CD4-positive, alpha-beta T cell (primary cell): ENCODE measurements around the gene RAPGEF4. TPM values are rescaled to one million over a fixed set of nuclear protein-coding genes. Genes with fewer than 3 reads are reported as not detected.

Experiments used
- ATAC-seq: fragments of 200-7000 bp; cut with Tn5 transposase; one replicate; pipeline ENCODE4 v1.10.0; 2022; ENCODE audit warnings: mild to moderate bottlenecking; ENCODE audit not compliant: poor library complexity
- CTCF ChIA-PET: fragments of 350-600 bp; sonication (Branson Sonifier 250); formaldehyde crosslinking; loops from one replicate; lab custom pipeline; 2021; ENCODE audit warnings: antibody characterized with exemption, inconsistent platforms; lab: Charles Lee
- POLR2A ChIA-PET: fragments of 350-600 bp; sonication (Branson Sonifier 250); formaldehyde crosslinking; loops from one replicate; lab custom pipeline; 2021; ENCODE audit warnings: antibody characterized with exemption, inconsistent platforms; lab: Charles Lee
- DNase-seq, 14 experiments: peaks; one replicate each; pipeline ENCODE4 v3.0.0-alpha.2; 2013 to 2020; ENCODE audit warnings: mixed read lengths in 2 of 14
- H3K27ac ChIP-seq, 2 donors: one replicate each; pipeline versions ENCODE4 v1.5.1 to v1.7.0; 2013; ENCODE audit warnings: low read length in 2 of 2, low read depth in 1 of 2, mild to moderate bottlenecking in 1 of 2
- H3K27me3 ChIP-seq, 2 experiments: 1 replicate in 1 of 2; 2 replicates in 1 of 2; pipeline versions ENCODE4 v1.6.1 to v1.7.0; 2013; ENCODE audit warnings: low read length in 2 of 2, control low read depth in 1 of 2, mild to moderate bottlenecking in 1 of 2, moderate library complexity in 1 of 2; ENCODE audit not compliant: insufficient read depth in 2 of 2, control insufficient read depth in 1 of 2
- H3K36me3 ChIP-seq: one replicate; pipeline ENCODE4 v1.6.1; 2013; ENCODE audit warnings: low read length, control low read depth; ENCODE audit not compliant: insufficient read depth
- H3K4me1 ChIP-seq: one replicate; pipeline ENCODE4 v1.6.1; 2013; ENCODE audit warnings: low read length, control low read depth; ENCODE audit not compliant: insufficient read depth
- H3K4me3 ChIP-seq: one replicate; pipeline ENCODE4 v1.5.1; 2013; ENCODE audit warnings: mild to moderate bottlenecking, low read length, moderate library complexity
- H3K9me3 ChIP-seq, 2 experiments: 1 replicate in 1 of 2; 2 replicates in 1 of 2; pipeline versions ENCODE4 v1.6.1 to v1.7.0; 2013; ENCODE audit warnings: low read length in 2 of 2, mild to moderate bottlenecking in 2 of 2, control low read depth in 1 of 2, moderate library complexity in 1 of 2; ENCODE audit not compliant: control insufficient read depth in 1 of 2, insufficient read depth in 1 of 2
- H3K27ac Mint-ChIP-seq: one replicate; pipeline ENCODE4 v1.8.0; 2020; ENCODE audit warnings: mixed read lengths
- H3K27me3 Mint-ChIP-seq: one replicate; pipeline ENCODE4 v1.8.0; 2021; ENCODE audit warnings: mixed read lengths
- H3K36me3 Mint-ChIP-seq: one replicate; pipeline ENCODE4 v1.8.0; 2021; ENCODE audit warnings: low read depth, mixed read lengths
- H3K4me1 Mint-ChIP-seq: one replicate; pipeline ENCODE4 v1.8.0; 2021; ENCODE audit warnings: low read depth, mixed read lengths
- H3K4me3 Mint-ChIP-seq: one replicate; pipeline ENCODE4 v1.8.0; 2020; ENCODE audit warnings: mild to moderate bottlenecking, mixed read lengths
- H3K9me3 Mint-ChIP-seq: one replicate; pipeline ENCODE4 v1.8.0; 2020; ENCODE audit warnings: mixed read lengths
- intact Hi-C, 2 experiments: fragments of 100-400 bp; cut with DNase I in 1 of 2; cut with micrococcal nuclease in 1 of 2; formaldehyde crosslinking; loops; one replicate each; pipeline versions ENCODE4 v1.15.1 to v1.9.0; 2023 to 2025; cut with DNase I, micrococcal nuclease
- total RNA-seq, 174 experiments: library from RNA in 2 of 174; stranded (reverse) in 2 of 174; gene quantifications; one replicate each; pipeline ENCODE4 v1.2.3 and lab custom pipeline; 2021 to 2026
- TF ChIP-seq, protein P1 (sequence below): fragments of 200-600 bp; IDR thresholded peaks from one replicate; pipeline ENCODE4 v1.8.0; 2022; ENCODE audit warnings: antibody characterized with exemption, mild to moderate bottlenecking

Gene RAPGEF4
- total RNA-seq, 2 experiments from 2014 or later = 0.69 to 0.73 TPM

DNA sequence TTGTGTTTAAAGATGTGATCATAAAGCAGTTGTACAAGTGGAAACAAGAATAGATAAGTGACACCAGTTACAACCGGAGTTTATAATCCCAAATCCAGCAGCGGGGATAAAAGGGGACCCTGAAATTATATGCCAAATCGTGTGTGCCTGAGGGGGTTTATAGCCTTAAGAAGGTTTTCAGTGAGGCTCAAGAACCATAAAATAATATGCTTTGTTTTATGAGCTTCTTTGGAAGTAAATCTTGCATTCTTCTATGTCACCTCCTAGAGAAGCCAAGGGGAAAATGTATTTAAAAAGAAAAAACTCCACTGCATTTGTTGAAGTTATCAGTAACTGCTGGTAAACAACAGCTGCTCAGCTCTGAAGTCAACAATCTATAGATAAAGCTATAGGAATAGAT lies 314.2 kb downstream of the RAPGEF4 start:
- intact Hi-C loops = no loop called here
- ATAC-seq = no peak
- H3K36me3 ChIP-seq = no peaks in the 10 kb centered on the region
- CTCF ChIA-PET = no interaction called here
- Mint-ChIP-seq H3K4me3 (no peak overlapping the region), H3K27me3 (peaks cover 6% of the 10 kb centered on the region), H3K27ac (no peak overlapping the region), H3K36me3 (no peaks in the 10 kb centered on the region), H3K9me3 (no peaks in the 10 kb centered on the region), H3K4me1 (no peaks in the 10 kb centered on the region)
- H3K27ac ChIP-seq = no peak overlapping the region
- H3K9me3 ChIP-seq = no peaks in the 10 kb centered on the region
- DNase-seq = no peak
- TF ChIP-seq, protein P1, sequence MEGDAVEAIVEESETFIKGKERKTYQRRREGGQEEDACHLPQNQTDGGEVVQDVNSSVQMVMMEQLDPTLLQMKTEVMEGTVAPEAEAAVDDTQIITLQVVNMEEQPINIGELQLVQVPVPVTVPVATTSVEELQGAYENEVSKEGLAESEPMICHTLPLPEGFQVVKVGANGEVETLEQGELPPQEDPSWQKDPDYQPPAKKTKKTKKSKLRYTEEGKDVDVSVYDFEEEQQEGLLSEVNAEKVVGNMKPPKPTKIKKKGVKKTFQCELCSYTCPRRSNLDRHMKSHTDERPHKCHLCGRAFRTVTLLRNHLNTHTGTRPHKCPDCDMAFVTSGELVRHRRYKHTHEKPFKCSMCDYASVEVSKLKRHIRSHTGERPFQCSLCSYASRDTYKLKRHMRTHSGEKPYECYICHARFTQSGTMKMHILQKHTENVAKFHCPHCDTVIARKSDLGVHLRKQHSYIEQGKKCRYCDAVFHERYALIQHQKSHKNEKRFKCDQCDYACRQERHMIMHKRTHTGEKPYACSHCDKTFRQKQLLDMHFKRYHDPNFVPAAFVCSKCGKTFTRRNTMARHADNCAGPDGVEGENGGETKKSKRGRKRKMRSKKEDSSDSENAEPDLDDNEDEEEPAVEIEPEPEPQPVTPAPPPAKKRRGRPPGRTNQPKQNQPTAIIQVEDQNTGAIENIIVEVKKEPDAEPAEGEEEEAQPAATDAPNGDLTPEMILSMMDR = no peak
- H3K27me3 ChIP-seq = no peaks in the 10 kb centered on the region
- no peak overlapping the region for H3K4me3 ChIP-seq
- POLR2A ChIA-PET = no interaction called here
- H3K4me1 ChIP-seq = no peaks in the 10 kb centered on the region

DNA sequence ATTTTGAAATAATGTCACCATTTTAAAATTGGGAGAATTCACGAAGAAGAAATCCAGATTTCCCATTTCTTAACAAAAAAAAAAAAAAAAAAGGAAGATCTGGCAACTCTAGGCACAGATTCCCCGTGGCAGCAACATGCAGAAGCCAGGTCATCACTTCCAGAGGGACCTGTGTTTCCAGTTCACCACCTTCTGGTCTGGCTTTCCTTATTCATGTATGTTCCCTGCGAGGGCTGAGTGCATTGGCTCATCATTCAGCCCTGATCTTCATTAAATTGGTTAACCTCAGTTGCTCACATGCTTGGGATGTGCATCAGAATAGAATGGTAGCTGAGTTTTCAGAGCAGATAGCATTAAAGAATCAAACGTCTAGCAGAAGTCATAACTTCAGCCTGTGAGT lies 315.0 kb downstream of the RAPGEF4 start:
- no peak overlapping the region for H3K27ac Mint-ChIP-seq
- H3K36me3 ChIP-seq = no peaks in the 10 kb centered on the region
- intact Hi-C loops = no loop called here
- H3K4me1 ChIP-seq = no peaks in the 10 kb centered on the region
- H3K4me1 Mint-ChIP-seq = no peaks in the 10 kb centered on the region
- ATAC-seq (no peak), DNase-seq (no peak)
- H3K27me3 ChIP-seq = no peaks in the 10 kb centered on the region
- POLR2A ChIA-PET = no interaction called here
- CTCF ChIA-PET = no interaction called here
- no peaks in the 10 kb centered on the region for H3K9me3 Mint-ChIP-seq
- peaks cover 6% of the 10 kb centered on the region for H3K27me3 Mint-ChIP-seq
- TF ChIP-seq, protein P1 = no peak
- H3K4me3 ChIP-seq = no peak overlapping the region
- no peaks in the 10 kb centered on the region for H3K36me3 Mint-ChIP-seq
- no peak overlapping the region for H3K27ac ChIP-seq
- no peaks in the 10 kb centered on the region for H3K9me3 ChIP-seq
- H3K4me3 Mint-ChIP-seq = no peak overlapping the region

DNA sequence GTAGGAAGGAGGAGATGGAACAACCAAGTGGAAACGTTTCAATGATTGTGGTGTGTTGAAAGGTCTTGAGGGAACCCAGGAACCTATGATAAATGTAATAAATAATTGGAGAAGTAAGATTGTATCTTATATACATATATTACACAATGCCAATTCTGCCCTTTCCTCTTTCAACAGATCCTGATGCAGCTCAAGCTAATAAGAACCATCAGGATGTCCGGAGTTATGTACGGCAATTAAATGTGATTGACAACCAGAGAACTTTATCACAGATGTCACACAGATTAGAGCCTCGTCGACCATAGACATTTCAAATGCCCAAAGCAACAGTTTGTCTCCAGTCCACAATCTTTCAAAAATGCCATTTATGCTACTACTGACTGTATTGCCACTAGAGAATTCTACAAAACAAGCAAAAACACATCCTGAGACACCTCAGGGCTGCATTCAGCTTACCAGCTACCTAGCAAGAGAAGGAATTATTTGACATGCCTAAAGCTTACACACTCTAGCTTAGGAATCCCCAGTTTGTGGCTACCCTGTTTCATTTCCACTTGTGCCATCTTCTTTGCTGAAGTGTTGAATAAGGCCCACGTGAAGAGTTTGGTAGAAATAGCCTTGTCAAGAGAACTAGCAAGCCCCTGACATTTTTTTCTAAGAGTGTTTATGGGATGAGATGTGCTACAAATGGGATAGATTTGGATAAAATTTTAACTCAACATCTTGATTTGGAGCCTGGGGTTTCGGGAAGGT lies 316.0 kb downstream of the RAPGEF4 start:
- Mint-ChIP-seq H3K9me3 (no peaks in the 10 kb centered on the region), H3K4me1 (no peaks in the 10 kb centered on the region), H3K27me3 (peaks cover 6% of the 10 kb centered on the region), H3K36me3 (no peaks in the 10 kb centered on the region), H3K27ac (no peak overlapping the region), H3K4me3 (no peak overlapping the region)
- no peaks in the 10 kb centered on the region for H3K9me3 ChIP-seq
- DNase-seq (no peak), ATAC-seq (no peak)
- no peaks in the 10 kb centered on the region for H3K4me1 ChIP-seq
- H3K36me3 ChIP-seq = no peaks in the 10 kb centered on the region
- no peak overlapping the region for H3K27ac ChIP-seq
- CTCF ChIA-PET = no interaction called here
- no peak overlapping the region for H3K4me3 ChIP-seq
- H3K27me3 ChIP-seq = no peaks in the 10 kb centered on the region
- TF ChIP-seq, protein P1 = no peak
- POLR2A ChIA-PET = no interaction called here
- intact Hi-C loops = no loop called here
